Fibroblast of skin of left biceps (primary cell): ENCODE data around the gene SHFL.

Source experiments
- DNase-seq, 2 experiments: peaks; one replicate each; pipeline ENCODE4 v3.0.0-alpha.2; 2013; ENCODE audit warnings: low read depth in 2 of 2

Gene SHFL

DNA sequence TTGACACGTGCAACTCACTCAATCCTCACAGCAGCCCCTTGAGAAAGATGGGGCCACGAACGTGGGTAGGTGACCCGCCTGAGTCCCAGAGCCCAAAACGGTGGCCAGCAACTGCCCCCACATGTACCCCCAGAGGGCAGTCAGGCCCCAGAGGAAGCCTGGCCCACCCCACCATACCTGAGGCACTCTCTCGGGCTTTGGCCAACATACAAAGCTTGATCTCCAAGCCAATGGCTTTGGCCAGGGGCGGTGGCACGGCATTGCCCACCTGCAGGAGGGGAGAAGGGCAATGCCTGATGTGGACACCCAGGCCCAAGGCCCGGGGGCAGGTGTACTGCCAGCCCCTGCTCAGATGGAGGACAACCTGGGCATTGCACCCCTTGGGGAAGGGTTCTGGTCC, 47.9 kb downstream of the SHFL start:
- DNase-seq, result no peak

- no peak for DNase-seq
These were observed 49.6 kb downstream of the SHFL start for GRCh38 chr19:10135551-10136334.

DNA sequence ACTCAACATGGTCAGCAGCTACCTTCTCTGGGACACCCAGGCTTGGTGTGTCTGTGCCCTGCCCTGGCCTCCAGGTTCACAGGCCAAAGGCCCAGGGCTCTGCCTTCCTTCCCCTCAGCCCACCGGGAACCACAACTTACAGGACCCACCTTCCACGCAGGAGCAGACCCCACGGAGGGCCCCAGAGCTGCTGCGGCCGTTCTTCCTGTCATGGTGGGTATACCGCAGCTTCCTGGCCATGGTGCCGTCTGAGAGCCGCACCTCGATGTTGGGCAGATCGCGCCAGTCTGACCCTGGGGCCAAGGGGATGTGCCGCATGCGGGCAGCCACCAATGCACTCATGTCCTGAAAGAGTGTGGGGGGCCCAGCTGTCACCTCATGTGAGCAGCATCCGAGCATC, 50.8 kb downstream of the SHFL start:
- no peak for DNase-seq

DNA sequence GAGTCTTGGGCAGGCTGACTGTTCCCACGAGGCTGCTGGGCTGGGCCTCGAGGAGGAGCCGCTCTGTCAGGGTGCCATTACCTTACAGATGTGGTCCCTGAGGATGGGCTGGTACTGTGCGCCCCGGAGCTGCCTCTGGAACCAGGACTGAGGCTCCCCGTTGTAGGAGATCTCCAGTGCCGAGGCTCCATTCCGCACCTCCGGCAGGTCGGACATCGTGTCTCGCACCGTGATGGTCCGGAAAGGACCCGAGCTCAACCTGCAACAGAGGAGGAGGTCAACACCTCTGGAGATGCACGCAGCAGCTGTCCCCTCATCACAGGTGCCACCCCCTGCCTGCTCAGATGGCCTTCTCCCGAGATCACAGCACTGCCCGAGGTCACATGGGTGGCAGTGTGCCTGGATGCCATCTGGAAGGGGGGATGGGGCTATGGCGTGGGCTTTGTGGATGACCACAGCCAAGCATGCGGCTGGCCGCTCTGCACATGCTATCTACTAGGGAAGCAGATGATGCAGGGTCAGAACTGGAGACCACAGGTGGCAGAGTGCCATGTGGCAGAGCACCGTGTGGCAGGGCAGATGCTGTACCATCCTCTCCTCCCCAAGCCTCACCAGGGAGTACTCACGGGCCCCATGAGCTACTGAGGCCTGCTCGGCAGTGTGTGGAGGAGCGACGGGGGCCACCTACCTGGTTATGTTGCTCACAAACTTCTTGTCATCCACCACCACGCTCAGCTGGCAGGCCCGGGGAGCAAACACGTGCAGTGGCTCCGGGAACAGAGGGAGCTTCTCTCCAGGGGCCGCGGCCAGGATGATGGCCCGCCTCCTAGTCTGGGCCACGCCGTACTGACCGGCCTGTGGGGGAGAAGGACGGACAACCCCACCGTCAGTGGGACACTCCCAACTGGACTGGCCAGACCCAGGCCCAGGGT, 51.9 kb downstream of the SHFL start:
- no peak for DNase-seq

DNA sequence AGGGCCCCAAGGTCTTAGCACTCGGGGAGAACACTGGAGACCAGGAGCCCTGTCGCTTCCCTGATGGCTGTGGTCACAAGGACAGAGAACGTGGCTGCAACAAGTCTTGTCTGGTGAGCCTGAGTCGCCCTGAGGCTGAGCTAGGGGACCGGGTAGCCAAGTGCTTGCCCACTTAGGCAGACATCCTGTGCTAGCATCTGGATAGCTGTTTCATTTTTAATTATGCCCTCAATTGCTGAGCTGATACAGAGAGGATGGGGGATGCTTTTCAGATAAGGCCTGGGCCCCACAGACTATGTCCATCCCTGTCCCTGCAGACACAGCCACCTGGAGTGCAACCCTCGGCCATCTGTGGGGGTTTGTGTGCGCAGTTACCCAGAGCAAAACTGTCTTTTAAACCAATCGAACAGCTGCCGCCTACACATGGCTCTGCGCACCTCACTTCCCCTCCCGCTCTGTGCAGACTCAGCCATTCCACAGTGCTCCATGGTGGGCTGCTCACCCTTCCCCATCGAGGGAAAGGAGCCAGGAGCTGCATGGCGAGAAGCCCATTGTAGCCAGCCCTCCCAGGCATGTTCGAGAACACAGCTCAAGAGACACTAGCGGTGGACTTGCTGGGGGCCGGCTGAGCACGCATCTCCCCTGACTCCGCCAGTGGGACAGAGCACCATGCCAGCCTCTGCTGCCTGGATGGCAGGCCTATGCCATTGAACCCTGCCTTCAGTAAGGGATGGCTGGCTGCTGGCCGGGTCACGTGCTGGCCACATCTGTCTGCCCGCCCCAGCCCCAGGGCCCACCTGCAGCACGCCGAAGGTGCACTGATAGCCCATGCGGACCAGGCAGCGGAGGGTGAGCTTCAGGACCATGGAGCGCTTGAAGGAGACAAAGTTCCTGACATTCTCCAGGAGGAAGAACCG, 53.0 kb downstream of the SHFL start:
- DNase-seq, result no peak

- no peak for DNase-seq
These were observed 53.8 kb downstream of the SHFL start for GRCh38 chr19:10139952-10140351.

DNA sequence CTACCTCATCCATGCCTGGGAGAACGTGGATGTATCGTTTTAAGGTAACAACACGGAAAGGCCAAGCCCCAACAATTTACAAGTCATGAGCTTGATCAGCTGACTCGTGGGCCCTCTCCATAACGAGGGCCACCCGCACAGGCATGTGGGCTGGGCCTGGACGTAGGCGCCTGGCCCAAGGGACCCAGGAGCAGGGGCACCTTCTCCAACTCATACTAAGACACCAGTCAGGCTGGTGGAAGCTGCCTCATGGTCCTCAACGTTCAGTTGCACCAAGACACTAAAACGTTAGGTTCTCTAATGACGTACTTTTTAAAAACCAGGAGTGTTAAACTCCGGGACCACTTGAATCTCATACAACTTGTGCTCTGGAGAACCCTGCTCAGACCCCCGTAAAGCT, 55.4 kb downstream of the SHFL start:
- DNase-seq, result no peak

DNA sequence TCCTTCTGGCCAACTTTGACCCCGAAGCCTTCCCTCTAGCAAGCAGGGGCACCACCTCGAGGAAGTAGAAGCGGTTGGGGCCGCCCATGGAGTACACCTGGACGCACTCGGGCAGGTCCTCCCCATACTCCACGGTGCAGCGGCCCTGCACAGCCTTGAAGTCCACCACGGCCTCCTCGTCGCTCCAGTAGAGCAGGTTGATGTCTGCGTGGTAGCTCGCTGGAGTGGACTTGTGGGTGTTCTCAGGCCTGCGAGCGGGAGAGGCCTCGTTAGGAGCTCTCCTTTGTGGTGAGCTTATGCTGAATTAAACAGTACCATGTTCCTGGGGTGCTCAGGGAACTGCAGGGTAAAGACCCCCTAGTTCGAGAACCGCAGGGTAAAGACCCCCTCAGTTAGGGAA, 55.9 kb downstream of the SHFL start:
- DNase-seq, result no peak
